Vagina (tissue), 2 donors: ENCODE measurements around the gene TMEM243.

ENCODE experiments used
- CTCF ChIP-seq, 3 experiments: fragments of 450-650 bp in 2 of 3; fragments of 200-600 bp in 1 of 3; sonication (generic) in 1 of 3; IDR thresholded peaks; one replicate each; pipeline ENCODE4 v1.5.1; 2017 to 2019; ENCODE audit warnings: antibody characterized with exemption in 3 of 3, mild to moderate bottlenecking in 2 of 3, moderate library complexity in 2 of 3
- POLR2A ChIP-seq, 2 donors: fragments of 450-650 bp; IDR thresholded peaks; one replicate each; pipeline ENCODE4 v1.6.1; 2017; ENCODE audit warnings: antibody characterized with exemption in 2 of 2, mild to moderate bottlenecking in 2 of 2, moderate library complexity in 2 of 2
- POLR2AphosphoS5 ChIP-seq, 2 donors: sonication (generic); formaldehyde crosslinking; IDR thresholded peaks; one replicate each; pipeline ENCODE4 v1.9.0; 2017; ENCODE audit warnings: antibody characterized with exemption in 2 of 2, mild to moderate bottlenecking in 2 of 2, low read depth in 1 of 2; ENCODE audit not compliant: insufficient read depth in 1 of 2

- no peak for TF ChIP-seq CTCF (IDR thresholded peaks at IDR 0.05)
- TF ChIP-seq POLR2AphosphoS5 (IDR thresholded peaks at IDR 0.05; ENCODE audit: insufficient read depth in 1 of 2, low read depth in 1 of 2) = no peak
- no peak for TF ChIP-seq POLR2A (IDR thresholded peaks at IDR 0.05)
These were observed 7.0 kb downstream of the TMEM243 start for GRCh38 chr7:87212498-87212897.
